ENCODE data around the gene OGDH.
"Not testable (repeated sequence)": the region's sequence is repeated elsewhere in the genome, so short reads cannot be mapped to it uniquely, and the experiment has no call there.

Gene OGDH

DNA sequence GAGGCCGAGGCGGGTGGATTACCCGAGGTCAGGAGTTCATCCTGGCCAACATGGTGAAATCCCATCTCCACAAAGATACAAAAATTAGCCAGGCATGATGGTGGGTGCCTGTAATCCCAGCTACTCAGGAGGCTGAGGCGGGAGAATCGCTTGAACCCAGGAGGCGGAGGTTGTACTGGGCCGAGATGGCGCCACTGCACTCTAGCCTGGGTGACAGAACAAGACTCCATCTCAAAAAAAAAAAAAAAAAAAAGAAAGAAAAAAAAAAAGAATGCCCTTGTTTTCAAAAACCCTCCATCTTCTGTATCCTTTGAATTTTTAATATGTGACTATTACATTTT lies 43.8 kb upstream of the OGDH start:
- H3K4me3 ChIP-seq (ENCODE audit: low read depth, low read length); H3K9me3 ChIP-seq (ENCODE audit: control insufficient read depth, insufficient read depth, low read depth, low read length); H3K4me1 ChIP-seq (ENCODE audit: control insufficient read depth, insufficient read depth, low read length); H3K27ac ChIP-seq (ENCODE audit: extremely low read depth, low read depth, low read length): not testable (repeated sequence)
- TF ChIP-seq, protein P1, sequence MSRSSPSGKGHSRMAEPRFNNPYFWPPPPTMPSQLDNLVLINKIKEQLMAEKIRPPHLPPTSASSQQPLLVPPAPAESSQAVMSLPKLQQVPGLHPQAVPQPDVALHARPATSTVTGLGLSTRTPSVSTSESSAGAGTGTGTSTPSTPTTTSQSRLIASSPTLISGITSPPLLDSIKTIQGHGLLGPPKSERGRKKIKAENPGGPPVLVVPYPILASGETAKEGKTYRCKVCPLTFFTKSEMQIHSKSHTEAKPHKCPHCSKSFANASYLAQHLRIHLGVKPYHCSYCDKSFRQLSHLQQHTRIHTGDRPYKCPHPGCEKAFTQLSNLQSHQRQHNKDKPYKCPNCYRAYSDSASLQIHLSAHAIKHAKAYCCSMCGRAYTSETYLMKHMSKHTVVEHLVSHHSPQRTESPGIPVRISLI (tag by site-specific recombination; IDR thresholded peaks at IDR 0.05): peak; percentile 62; the same call in 1 of the 2 replicates
- TF ChIP-seq KLF1 (tag by site-specific recombination; IDR thresholded peaks at IDR 0.05): 0 out of 2 replicates have a peak, but pooled peaks have one; percentile 7
- H3K36me3 ChIP-seq (ENCODE audit: control insufficient read depth in 2 of 2, insufficient read depth in 1 of 2, low read length in 2 of 2): peaks cover 11 to 40% of the 10 kb centered on the region in 2 experiments; a peak in 2 of 3 replicates
- ChIA-PET CTCF (interaction anchor here (1.3 kb wide), 1 partner anchor 322 kb away, joined by 3 read pairs; no protein-coding TSS in a partner anchor), POLR2A (interaction anchor here (3.3 kb wide), 1 partner anchor 10 kb away, joined by 19 read pairs; the partner anchor contains the start of gene DDX56)

DNA sequence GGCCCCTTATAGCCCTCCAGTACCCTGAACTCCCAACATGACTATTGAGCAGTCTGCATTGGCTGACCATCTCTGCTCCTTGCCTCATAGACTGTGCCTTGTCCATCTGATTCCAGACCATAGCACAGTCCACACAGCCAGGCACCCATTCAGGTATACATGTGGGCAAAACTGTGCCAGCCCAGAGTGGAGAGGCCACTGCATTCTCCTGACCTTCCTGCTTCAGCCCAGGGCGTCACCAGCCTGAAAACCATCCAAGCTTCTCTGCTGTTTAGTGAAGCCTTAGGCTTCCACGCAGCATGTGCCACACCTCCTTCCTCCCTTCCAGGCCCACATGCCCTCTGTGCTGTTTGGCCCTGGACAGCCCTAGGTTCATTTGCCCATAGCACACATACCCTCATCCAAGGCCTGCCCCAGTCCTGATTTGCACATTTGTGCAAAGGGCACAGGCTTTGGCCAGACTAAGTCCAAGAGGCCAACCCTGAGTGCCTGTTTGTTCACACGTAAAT lies 43.2 kb upstream of the OGDH start:
- no peak overlapping the region for H3K27ac ChIP-seq (ENCODE audit: extremely low read depth, low read depth, low read length)
- POLR2A ChIA-PET: interaction anchor here (3.3 kb wide), 1 partner anchor 10 kb away, joined by 19 read pairs; the partner anchor contains the start of gene DDX56
- CTCF ChIA-PET: no interaction called here
- H3K4me3 ChIP-seq (ENCODE audit: low read depth, low read length): no peak overlapping the region
- TF ChIP-seq, protein P2, sequence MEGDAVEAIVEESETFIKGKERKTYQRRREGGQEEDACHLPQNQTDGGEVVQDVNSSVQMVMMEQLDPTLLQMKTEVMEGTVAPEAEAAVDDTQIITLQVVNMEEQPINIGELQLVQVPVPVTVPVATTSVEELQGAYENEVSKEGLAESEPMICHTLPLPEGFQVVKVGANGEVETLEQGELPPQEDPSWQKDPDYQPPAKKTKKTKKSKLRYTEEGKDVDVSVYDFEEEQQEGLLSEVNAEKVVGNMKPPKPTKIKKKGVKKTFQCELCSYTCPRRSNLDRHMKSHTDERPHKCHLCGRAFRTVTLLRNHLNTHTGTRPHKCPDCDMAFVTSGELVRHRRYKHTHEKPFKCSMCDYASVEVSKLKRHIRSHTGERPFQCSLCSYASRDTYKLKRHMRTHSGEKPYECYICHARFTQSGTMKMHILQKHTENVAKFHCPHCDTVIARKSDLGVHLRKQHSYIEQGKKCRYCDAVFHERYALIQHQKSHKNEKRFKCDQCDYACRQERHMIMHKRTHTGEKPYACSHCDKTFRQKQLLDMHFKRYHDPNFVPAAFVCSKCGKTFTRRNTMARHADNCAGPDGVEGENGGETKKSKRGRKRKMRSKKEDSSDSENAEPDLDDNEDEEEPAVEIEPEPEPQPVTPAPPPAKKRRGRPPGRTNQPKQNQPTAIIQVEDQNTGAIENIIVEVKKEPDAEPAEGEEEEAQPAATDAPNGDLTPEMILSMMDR (tag by site-specific recombination; IDR thresholded peaks at IDR 0.05): no peak
- TF ChIP-seq, protein P3, sequence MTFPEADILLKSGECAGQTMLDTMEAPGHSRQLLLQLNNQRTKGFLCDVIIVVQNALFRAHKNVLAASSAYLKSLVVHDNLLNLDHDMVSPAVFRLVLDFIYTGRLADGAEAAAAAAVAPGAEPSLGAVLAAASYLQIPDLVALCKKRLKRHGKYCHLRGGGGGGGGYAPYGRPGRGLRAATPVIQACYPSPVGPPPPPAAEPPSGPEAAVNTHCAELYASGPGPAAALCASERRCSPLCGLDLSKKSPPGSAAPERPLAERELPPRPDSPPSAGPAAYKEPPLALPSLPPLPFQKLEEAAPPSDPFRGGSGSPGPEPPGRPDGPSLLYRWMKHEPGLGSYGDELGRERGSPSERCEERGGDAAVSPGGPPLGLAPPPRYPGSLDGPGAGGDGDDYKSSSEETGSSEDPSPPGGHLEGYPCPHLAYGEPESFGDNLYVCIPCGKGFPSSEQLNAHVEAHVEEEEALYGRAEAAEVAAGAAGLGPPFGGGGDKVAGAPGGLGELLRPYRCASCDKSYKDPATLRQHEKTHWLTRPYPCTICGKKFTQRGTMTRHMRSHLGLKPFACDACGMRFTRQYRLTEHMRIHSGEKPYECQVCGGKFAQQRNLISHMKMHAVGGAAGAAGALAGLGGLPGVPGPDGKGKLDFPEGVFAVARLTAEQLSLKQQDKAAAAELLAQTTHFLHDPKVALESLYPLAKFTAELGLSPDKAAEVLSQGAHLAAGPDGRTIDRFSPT (tag by site-specific recombination; IDR thresholded peaks at IDR 0.05): 0 out of 2 replicates have a peak, but pooled peaks have one; percentile 20
- TF ChIP-seq, protein P4, sequence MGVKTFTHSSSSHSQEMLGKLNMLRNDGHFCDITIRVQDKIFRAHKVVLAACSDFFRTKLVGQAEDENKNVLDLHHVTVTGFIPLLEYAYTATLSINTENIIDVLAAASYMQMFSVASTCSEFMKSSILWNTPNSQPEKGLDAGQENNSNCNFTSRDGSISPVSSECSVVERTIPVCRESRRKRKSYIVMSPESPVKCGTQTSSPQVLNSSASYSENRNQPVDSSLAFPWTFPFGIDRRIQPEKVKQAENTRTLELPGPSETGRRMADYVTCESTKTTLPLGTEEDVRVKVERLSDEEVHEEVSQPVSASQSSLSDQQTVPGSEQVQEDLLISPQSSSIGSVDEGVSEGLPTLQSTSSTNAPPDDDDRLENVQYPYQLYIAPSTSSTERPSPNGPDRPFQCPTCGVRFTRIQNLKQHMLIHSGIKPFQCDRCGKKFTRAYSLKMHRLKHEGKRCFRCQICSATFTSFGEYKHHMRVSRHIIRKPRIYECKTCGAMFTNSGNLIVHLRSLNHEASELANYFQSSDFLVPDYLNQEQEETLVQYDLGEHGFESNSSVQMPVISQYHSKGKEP (tag by site-specific recombination; IDR thresholded peaks at IDR 0.05): no peak
- no peak for TF ChIP-seq ZNF112 (tag by site-specific recombination; IDR thresholded peaks at IDR 0.05)
- H3K9me3 ChIP-seq (ENCODE audit: control insufficient read depth, insufficient read depth, low read depth, low read length): no peaks in the 10 kb centered on the region
- H3K4me1 ChIP-seq (ENCODE audit: control insufficient read depth, insufficient read depth, low read length): no peaks in the 10 kb centered on the region; the same call in 1 of the 2 replicates
- peaks cover 11 to 47% of the 10 kb centered on the region in 2 experiments; a peak in 2 of 3 replicates for H3K36me3 ChIP-seq (ENCODE audit: control insufficient read depth in 2 of 2, insufficient read depth in 1 of 2, low read length in 2 of 2)

DNA sequence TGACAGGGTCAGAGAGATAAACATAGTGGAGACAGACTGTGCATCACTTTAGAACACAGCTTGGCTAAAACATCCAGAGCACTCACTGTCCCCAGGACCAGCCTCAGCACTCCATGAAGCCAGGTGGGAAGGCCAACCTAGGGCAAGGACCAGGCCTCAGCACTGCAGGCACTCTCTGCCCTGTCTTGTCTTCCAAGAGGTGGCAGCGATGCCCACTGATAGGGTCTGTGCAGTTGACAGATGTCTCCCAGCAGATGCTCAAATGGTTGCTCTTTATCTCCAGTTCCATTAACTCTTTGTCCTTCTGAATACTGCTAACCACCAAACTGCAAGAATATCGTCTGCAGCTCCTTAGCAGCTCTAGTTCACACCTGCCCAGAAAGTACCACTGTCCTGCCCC lies 41.8 kb upstream of the OGDH start:
- Histone ChIP-seq H3K27ac (ENCODE audit: extremely low read depth, low read depth, low read length) (no peak overlapping the region), H3K4me3 (ENCODE audit: low read depth, low read length) (no peak overlapping the region), H3K36me3 (ENCODE audit: control insufficient read depth in 2 of 2, insufficient read depth in 1 of 2, low read length in 2 of 2) (peaks cover 11 to 60% of the 10 kb centered on the region in 2 experiments; a peak in 2 of 3 replicates), H3K4me1 (ENCODE audit: control insufficient read depth, insufficient read depth, low read length) (no peaks in the 10 kb centered on the region; the same call in 1 of the 2 replicates), H3K9me3 (ENCODE audit: control insufficient read depth, insufficient read depth, low read depth, low read length) (no peaks in the 10 kb centered on the region)
- CTCF ChIA-PET: interaction anchor here (0.6 to 2.1 kb wide), 19 partner anchors 9 to 545 kb away, joined by 3 to 17 read pairs (median 5); partner anchors contain the start of genes DBNL, DDX56, H2AZ2 and NUDCD3
- POLR2A ChIA-PET: interaction anchor here (1.1 to 2.6 kb wide), 8 partner anchors 9 to 350 kb away, joined by 3 to 34 read pairs (median 4); partner anchors contain the start of genes DDX56, NUDCD3 and TMED4
- TF ChIP-seq ZNF311 (tag by site-specific recombination; IDR thresholded peaks at IDR 0.05; ENCODE audit: borderline replicate concordance) (no peak), ZNF354C (tag by site-specific recombination; IDR thresholded peaks at IDR 0.05; ENCODE audit: borderline replicate concordance, low read depth) (no peak)
